HepG2 (cell line): ENCODE data around the gene TACC3. TPM values are rescaled to one million over a fixed set of nuclear protein-coding genes. Genes with fewer than 3 reads are reported as not detected.

Experiments used
- AKAP8 ChIP-seq: sonication (generic); formaldehyde crosslinking; IDR thresholded peaks from 2 replicates; pipeline ENCODE4 v1.5.1; 2020; ENCODE audit warnings: mild to moderate bottlenecking, missing genetic modification reagents
- DMAP1 ChIP-seq: IDR thresholded peaks from 2 replicates; pipeline ENCODE4 v1.6.1; 2016
- DNMT1 ChIP-seq: sonication (generic); formaldehyde crosslinking; IDR thresholded peaks from 2 replicates; pipeline ENCODE4 v1.5.1; 2020; ENCODE audit warnings: mild to moderate bottlenecking, missing genetic modification reagents
- FOXA3 ChIP-seq: IDR thresholded peaks from 2 replicates; pipeline ENCODE4 v1.6.1; 2016; ENCODE audit warnings: missing genetic modification reagents, missing compliant biosample characterization
- GTF2F1 ChIP-seq: fragments of 150-350 bp; IDR thresholded peaks from 2 replicates; pipeline ENCODE4 v1.6.1; 2014; ENCODE audit warnings: low read length
- KDM1A ChIP-seq: IDR thresholded peaks from 2 replicates; pipeline ENCODE4 v1.6.1; 2016; ENCODE audit warnings: missing compliant biosample characterization
- KMT2B ChIP-seq: IDR thresholded peaks from 2 replicates; pipeline ENCODE4 v1.6.1; 2016; ENCODE audit warnings: missing genetic modification reagents, missing compliant biosample characterization
- MAZ ChIP-seq, 2 experiments: sonication (generic) in 1 of 2; formaldehyde crosslinking in 1 of 2; IDR thresholded peaks; 2 replicates each; pipeline versions ENCODE4 v1.5.0 to v1.6.1; 2012 to 2020; ENCODE audit warnings: low read depth in 2 of 2, mild to moderate bottlenecking in 2 of 2, borderline replicate concordance in 1 of 2, improper control_type of control experiment in 1 of 2, low read length in 1 of 2, missing genetic modification reagents in 1 of 2, moderate library complexity in 1 of 2
- MYC ChIP-seq: sonication (generic); formaldehyde crosslinking; IDR thresholded peaks from 2 replicates; pipeline ENCODE4 v1.9.0; 2021; ENCODE audit warnings: missing genetic modification reagents, borderline replicate concordance
- NAIF1 ChIP-seq: sonication (generic); formaldehyde crosslinking; IDR thresholded peaks from 2 replicates; pipeline ENCODE4 v1.5.0; 2020; ENCODE audit warnings: mild to moderate bottlenecking, missing genetic modification reagents, borderline replicate concordance
- PLRG1 ChIP-seq: fragments of 450-650 bp; conservative IDR thresholded peaks from 2 replicates; pipeline ENCODE4 v1.6.1; 2016
- STAG1 ChIP-seq: sonication (generic); formaldehyde crosslinking; IDR thresholded peaks from 2 replicates; pipeline ENCODE4 v1.4.0; 2020; ENCODE audit warnings: missing genetic modification reagents
- ZNF296 ChIP-seq: sonication (generic); formaldehyde crosslinking; conservative IDR thresholded peaks from 2 replicates; pipeline ENCODE4 v1.5.0; 2020; ENCODE audit warnings: mild to moderate bottlenecking, missing genetic modification reagents
- ZNF30 ChIP-seq: sonication (generic); formaldehyde crosslinking; IDR thresholded peaks from 2 replicates; pipeline ENCODE4 v1.5.0; 2020; ENCODE audit warnings: mild to moderate bottlenecking, missing genetic modification reagents
- ZNF556 ChIP-seq: sonication (generic); formaldehyde crosslinking; IDR thresholded peaks from 2 replicates; pipeline ENCODE4 v1.4.0; 2020; ENCODE audit warnings: mild to moderate bottlenecking, missing genetic modification reagents, borderline replicate concordance
- polyA plus RNA-seq, 8 experiments: library from polyadenylated mRNA; depleted of rRNA in 3 of 8; stranded (reverse) in 7 of 8; unstranded in 1 of 8; fragments of >200 nt; fragmentation: Illumina TruSeq in 4 of 8; extraction: Trizol in 4 of 8; gene quantifications; 2 replicates each; pipeline versions ENCODE4 v1.2.1 to v1.2.3, GENCODE V29; 2011 to 2016; ENCODE audit warnings: low read depth in 4 of 8, missing spikeins in 1 of 8, mixed read lengths in 1 of 8; ENCODE audit not compliant: insufficient read depth in 1 of 8
- total RNA-seq, 5 experiments: library from RNA; depleted of rRNA; stranded (reverse); fragments of >200 nt; fragmentation: Illumina TruSeq; extraction: Trizol; gene quantifications; 2 replicates each; pipeline ENCODE4 v1.2.3, GENCODE V29; 2016; ENCODE audit warnings: low read depth in 1 of 5
- TF ChIP-seq, protein P1 (sequence below): sonication (generic); formaldehyde crosslinking; IDR thresholded peaks from 2 replicates; pipeline ENCODE4 v1.5.0; 2020; ENCODE audit warnings: mild to moderate bottlenecking, missing genetic modification reagents, borderline replicate concordance
- TF ChIP-seq, protein P2 (sequence below): sonication (generic); formaldehyde crosslinking; IDR thresholded peaks from 2 replicates; pipeline ENCODE4 v1.4.0; 2020; ENCODE audit warnings: missing genetic modification reagents, low read depth, mild to moderate bottlenecking, borderline replicate concordance
- TF ChIP-seq, protein P3 (sequence below): sonication (generic); formaldehyde crosslinking; IDR thresholded peaks from 2 replicates; pipeline ENCODE4 v1.5.0; 2020; ENCODE audit warnings: missing genetic modification reagents
- TF ChIP-seq, protein P4 (sequence below): sonication (generic); formaldehyde crosslinking; IDR thresholded peaks from 2 replicates; pipeline ENCODE4 v1.4.0; 2020; ENCODE audit warnings: low read depth, mild to moderate bottlenecking, missing genetic modification reagents

The TACC3 gene
- total and polyA plus RNA-seq, 2 of the 13 experiments (the other 11 are each of a cell fraction or from before 2014, with no cell fraction given) = 20.3 to 21.2 TPM

DNA sequence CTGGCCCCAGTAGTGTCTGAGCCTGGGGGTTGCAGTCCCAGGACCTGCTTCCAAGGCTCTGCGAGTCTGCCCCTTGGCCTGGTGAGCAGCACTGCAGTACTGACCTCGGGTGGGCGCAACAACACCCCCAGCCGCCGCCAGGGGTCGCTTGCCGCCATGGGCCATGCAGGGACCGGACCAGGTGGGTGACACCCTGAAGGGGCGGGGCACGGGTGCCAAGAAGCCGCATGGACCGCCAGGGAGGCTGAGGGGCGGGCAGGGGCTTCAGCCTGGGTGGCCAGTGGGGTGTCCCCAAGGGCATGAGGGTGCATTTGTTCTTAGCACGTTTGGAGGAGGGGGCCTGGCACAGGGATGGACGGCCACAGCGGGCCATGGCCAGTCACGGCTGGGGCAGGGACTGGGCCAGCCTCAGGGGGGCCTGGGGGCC is 25.0 kb downstream of the TACC3 start (continued):
- TF ChIP-seq, protein P1, sequence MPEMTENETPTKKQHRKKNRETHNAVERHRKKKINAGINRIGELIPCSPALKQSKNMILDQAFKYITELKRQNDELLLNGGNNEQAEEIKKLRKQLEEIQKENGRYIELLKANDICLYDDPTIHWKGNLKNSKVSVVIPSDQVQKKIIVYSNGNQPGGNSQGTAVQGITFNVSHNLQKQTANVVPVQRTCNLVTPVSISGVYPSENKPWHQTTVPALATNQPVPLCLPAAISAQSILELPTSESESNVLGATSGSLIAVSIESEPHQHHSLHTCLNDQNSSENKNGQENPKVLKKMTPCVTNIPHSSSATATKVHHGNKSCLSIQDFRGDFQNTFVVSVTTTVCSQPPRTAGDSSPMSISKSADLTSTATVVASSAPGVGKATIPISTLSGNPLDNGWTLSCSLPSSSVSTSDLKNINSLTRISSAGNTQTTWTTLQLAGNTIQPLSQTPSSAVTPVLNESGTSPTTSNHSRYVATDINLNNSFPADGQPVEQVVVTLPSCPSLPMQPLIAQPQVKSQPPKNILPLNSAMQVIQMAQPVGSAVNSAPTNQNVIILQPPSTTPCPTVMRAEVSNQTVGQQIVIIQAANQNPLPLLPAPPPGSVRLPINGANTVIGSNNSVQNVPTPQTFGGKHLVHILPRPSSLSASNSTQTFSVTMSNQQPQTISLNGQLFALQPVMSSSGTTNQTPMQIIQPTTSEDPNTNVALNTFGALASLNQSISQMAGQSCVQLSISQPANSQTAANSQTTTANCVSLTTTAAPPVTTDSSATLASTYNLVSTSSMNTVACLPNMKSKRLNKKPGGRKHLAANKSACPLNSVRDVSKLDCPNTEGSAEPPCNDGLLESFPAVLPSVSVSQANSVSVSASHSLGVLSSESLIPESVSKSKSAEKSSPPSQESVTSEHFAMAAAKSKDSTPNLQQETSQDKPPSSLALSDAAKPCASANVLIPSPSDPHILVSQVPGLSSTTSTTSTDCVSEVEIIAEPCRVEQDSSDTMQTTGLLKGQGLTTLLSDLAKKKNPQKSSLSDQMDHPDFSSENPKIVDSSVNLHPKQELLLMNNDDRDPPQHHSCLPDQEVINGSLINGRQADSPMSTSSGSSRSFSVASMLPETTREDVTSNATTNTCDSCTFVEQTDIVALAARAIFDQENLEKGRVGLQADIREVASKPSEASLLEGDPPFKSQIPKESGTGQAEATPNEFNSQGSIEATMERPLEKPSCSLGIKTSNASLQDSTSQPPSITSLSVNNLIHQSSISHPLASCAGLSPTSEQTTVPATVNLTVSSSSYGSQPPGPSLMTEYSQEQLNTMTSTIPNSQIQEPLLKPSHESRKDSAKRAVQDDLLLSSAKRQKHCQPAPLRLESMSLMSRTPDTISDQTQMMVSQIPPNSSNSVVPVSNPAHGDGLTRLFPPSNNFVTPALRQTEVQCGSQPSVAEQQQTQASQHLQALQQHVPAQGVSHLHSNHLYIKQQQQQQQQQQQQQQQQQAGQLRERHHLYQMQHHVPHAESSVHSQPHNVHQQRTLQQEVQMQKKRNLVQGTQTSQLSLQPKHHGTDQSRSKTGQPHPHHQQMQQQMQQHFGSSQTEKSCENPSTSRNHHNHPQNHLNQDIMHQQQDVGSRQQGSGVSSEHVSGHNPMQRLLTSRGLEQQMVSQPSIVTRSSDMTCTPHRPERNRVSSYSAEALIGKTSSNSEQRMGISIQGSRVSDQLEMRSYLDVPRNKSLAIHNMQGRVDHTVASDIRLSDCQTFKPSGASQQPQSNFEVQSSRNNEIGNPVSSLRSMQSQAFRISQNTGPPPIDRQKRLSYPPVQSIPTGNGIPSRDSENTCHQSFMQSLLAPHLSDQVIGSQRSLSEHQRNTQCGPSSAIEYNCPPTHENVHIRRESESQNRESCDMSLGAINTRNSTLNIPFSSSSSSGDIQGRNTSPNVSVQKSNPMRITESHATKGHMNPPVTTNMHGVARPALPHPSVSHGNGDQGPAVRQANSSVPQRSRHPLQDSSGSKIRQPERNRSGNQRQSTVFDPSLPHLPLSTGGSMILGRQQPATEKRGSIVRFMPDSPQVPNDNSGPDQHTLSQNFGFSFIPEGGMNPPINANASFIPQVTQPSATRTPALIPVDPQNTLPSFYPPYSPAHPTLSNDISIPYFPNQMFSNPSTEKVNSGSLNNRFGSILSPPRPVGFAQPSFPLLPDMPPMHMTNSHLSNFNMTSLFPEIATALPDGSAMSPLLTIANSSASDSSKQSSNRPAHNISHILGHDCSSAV (CRISPR knock-in tag) = no peak
- TF ChIP-seq ZNF556 (peak; percentile 53; the same call in 1 of the 2 replicates), PLRG1 (no peak), KMT2B (CRISPR knock-in tag) (peak; percentile 39; the same call in 1 of the 2 replicates), KDM1A (CRISPR knock-in tag) (no peak), STAG1 (peak; percentile 92), AKAP8 (CRISPR knock-in tag) (peak; percentile 94), GTF2F1 (no peak), ZNF30 (CRISPR knock-in tag) (no peak), DNMT1 (peak; percentile 68; the same call in 1 of the 2 replicates), FOXA3 (CRISPR knock-in tag) (peak; percentile 38; the same call in 1 of the 2 replicates), DMAP1 (peak; percentile 50; the same call in 1 of the 2 replicates), MYC (CRISPR knock-in tag) (peak; percentile 88), NAIF1 (CRISPR knock-in tag) (no peak), ZNF296 (CRISPR knock-in tag) (0 out of 2 replicates have a peak, but pooled peaks have one; percentile 9), MAZ (IDR thresholded peaks at IDR 0.05; ENCODE audit: borderline replicate concordance, low read depth, low read length) (peak; percentile 51; the same call in 1 of the 2 replicates), MAZ (CRISPR knock-in tag; IDR thresholded peaks at IDR 0.05; ENCODE audit: low read depth) (0 out of 2 replicates have a peak, but pooled peaks have one; percentile 39)
- TF ChIP-seq, protein P2, sequence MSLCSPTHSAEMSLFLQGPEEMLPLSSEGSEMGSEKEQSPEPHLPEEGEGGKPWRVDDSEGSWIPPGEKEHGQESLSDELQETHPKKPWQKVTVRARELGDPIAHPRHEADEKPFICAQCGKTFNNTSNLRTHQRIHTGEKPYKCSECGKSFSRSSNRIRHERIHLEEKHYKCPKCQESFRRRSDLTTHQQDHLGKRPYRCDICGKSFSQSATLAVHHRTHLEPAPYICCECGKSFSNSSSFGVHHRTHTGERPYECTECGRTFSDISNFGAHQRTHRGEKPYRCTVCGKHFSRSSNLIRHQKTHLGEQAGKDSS (CRISPR knock-in tag) = 0 out of 2 replicates have a peak, but pooled peaks have one; percentile 32
- TF ChIP-seq, protein P3, sequence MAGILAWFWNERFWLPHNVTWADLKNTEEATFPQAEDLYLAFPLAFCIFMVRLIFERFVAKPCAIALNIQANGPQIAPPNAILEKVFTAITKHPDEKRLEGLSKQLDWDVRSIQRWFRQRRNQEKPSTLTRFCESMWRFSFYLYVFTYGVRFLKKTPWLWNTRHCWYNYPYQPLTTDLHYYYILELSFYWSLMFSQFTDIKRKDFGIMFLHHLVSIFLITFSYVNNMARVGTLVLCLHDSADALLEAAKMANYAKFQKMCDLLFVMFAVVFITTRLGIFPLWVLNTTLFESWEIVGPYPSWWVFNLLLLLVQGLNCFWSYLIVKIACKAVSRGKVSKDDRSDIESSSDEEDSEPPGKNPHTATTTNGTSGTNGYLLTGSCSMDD (CRISPR knock-in tag) = no peak
- TF ChIP-seq, protein P4, sequence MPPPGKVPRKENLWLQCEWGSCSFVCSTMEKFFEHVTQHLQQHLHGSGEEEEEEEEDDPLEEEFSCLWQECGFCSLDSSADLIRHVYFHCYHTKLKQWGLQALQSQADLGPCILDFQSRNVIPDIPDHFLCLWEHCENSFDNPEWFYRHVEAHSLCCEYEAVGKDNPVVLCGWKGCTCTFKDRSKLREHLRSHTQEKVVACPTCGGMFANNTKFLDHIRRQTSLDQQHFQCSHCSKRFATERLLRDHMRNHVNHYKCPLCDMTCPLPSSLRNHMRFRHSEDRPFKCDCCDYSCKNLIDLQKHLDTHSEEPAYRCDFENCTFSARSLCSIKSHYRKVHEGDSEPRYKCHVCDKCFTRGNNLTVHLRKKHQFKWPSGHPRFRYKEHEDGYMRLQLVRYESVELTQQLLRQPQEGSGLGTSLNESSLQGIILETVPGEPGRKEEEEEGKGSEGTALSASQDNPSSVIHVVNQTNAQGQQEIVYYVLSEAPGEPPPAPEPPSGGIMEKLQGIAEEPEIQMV = peak; percentile 100
